ENCODE results near the gene UPF3A. TPM values are rescaled to one million over a fixed set of nuclear protein-coding genes. Genes with fewer than 3 reads are reported as not detected.
"Not testable (repeated sequence)": the region's sequence is repeated elsewhere in the genome, so short reads cannot be mapped to it uniquely, and the experiment has no call there.

UPF3A gene
- polyA plus RNA-seq, 1 donor from 2014 or later = 35.5 TPM

GRCh38 chr13:114325729-114326128 is 44.3 kb downstream of the UPF3A start:
- Mint-ChIP-seq H3K9me3 (no peaks in the 10 kb centered on the region), H3K36me3 (peaks cover 7% of the 10 kb centered on the region), H3K27ac (peak overlapping the region in 1 of 3 donors; percentile 86), H3K4me3 (no peak overlapping the region), H3K27me3 (no peaks in the 10 kb centered on the region), H3K4me1 (peaks cover 8 to 18% (median 12%) of the 10 kb centered on the region in 3 donors)

- no peaks in the 10 kb centered on the region for H3K27me3 Mint-ChIP-seq
- H3K27ac Mint-ChIP-seq = no peak overlapping the region
- no peak overlapping the region for H3K4me3 Mint-ChIP-seq
- H3K36me3 Mint-ChIP-seq = peaks cover 6% of the 10 kb centered on the region
- no peaks in the 10 kb centered on the region for H3K9me3 Mint-ChIP-seq
- peaks cover 9 to 18% (median 10%) of the 10 kb centered on the region in 3 donors for H3K4me1 Mint-ChIP-seq
Observed at GRCh38 chr13:114328034-114328433, 46.6 kb downstream of the UPF3A start.

- H3K4me1 Mint-ChIP-seq = peaks cover 10 to 20% (median 11%) of the 10 kb centered on the region in 3 donors
- peak overlapping the region in 1 of 4 donors; percentile 5 for H3K4me3 Mint-ChIP-seq
- H3K36me3 Mint-ChIP-seq = peaks cover 6% of the 10 kb centered on the region
- H3K27me3 Mint-ChIP-seq = no peaks in the 10 kb centered on the region
- no peaks in the 10 kb centered on the region for H3K9me3 Mint-ChIP-seq
- H3K27ac Mint-ChIP-seq = no peak overlapping the region
Observed at GRCh38 chr13:114328595-114328994, 47.2 kb downstream of the UPF3A start.

GRCh38 chr13:114330086-114330485 is 48.7 kb downstream of the UPF3A start:
- H3K4me1 Mint-ChIP-seq = peaks cover 19 to 32% (median 22%) of the 10 kb centered on the region in 3 donors
- H3K4me3 Mint-ChIP-seq = no peak overlapping the region
- no peaks in the 10 kb centered on the region for H3K9me3 Mint-ChIP-seq
- H3K36me3 Mint-ChIP-seq = peaks cover 6% of the 10 kb centered on the region
- no peak overlapping the region for H3K27ac Mint-ChIP-seq
- no peaks in the 10 kb centered on the region for H3K27me3 Mint-ChIP-seq

GRCh38 chr13:114333881-114334280 is 52.5 kb downstream of the UPF3A start:
- Mint-ChIP-seq H3K27ac (peak overlapping the region; percentile 33 to 69 (median 64)), H3K4me1 (peaks cover 11 to 22% (median 15%) of the 10 kb centered on the region in 3 donors), H3K4me3 (peak overlapping the region in 3 of 4 donors; percentile 11 to 91 (median 56))
- not testable (repeated sequence) for H3K27me3 Mint-ChIP-seq, H3K9me3 Mint-ChIP-seq, H3K36me3 Mint-ChIP-seq

GRCh38 chr13:114334305-114335053 is 53.1 kb downstream of the UPF3A start:
- H3K27ac Mint-ChIP-seq = peak overlapping the region; percentile 12 to 69 (median 64)
- H3K4me3 Mint-ChIP-seq = peak overlapping the region; percentile 11 to 91 (median 57)
- H3K27me3 Mint-ChIP-seq = no peaks in the 10 kb centered on the region
- H3K36me3 Mint-ChIP-seq = no peaks in the 10 kb centered on the region
- H3K9me3 Mint-ChIP-seq = no peaks in the 10 kb centered on the region
- peaks cover 11 to 19% (median 15%) of the 10 kb centered on the region in 3 donors for H3K4me1 Mint-ChIP-seq

- H3K9me3 Mint-ChIP-seq, H3K4me3 Mint-ChIP-seq, H3K36me3 Mint-ChIP-seq, H3K27ac Mint-ChIP-seq, H3K27me3 Mint-ChIP-seq: not testable (repeated sequence)
- peaks cover 17 to 19% (median 18%) of the 10 kb centered on the region in 3 donors for H3K4me1 Mint-ChIP-seq
Observed at GRCh38 chr13:114336457-114336856, 55.1 kb downstream of the UPF3A start.

- Mint-ChIP-seq H3K36me3 (peaks cover 2% of the 10 kb centered on the region), H3K27ac (no peak overlapping the region), H3K4me3 (no peak overlapping the region), H3K4me1 (peaks cover 12 to 15% (median 14%) of the 10 kb centered on the region in 3 donors), H3K9me3 (no peaks in the 10 kb centered on the region), H3K27me3 (peaks cover 2% of the 10 kb centered on the region)
Observed at GRCh38 chr13:114338959-114339358, 57.6 kb downstream of the UPF3A start.

GRCh38 chr13:114339857-114340534 is 58.6 kb downstream of the UPF3A start:
- Mint-ChIP-seq H3K36me3 (peaks cover 2% of the 10 kb centered on the region), H3K9me3 (no peaks in the 10 kb centered on the region), H3K4me3 (peak overlapping the region in 1 of 4 donors; percentile 12), H3K27ac (no peak overlapping the region), H3K4me1 (peaks cover 4 to 6% (median 6%) of the 10 kb centered on the region in 3 donors), H3K27me3 (peaks cover 2% of the 10 kb centered on the region)

GRCh38 chr13:114341003-114341777 is 59.8 kb downstream of the UPF3A start:
- no peak overlapping the region for H3K27ac Mint-ChIP-seq
- H3K4me3 Mint-ChIP-seq = no peak overlapping the region
- peaks cover 2% of the 10 kb centered on the region for H3K36me3 Mint-ChIP-seq
- H3K9me3 Mint-ChIP-seq = no peaks in the 10 kb centered on the region
- H3K4me1 Mint-ChIP-seq = peaks cover 4 to 6% (median 4%) of the 10 kb centered on the region in 3 donors
- H3K27me3 Mint-ChIP-seq = peaks cover 2% of the 10 kb centered on the region

GRCh38 chr13:114347256-114347655 is 65.9 kb downstream of the UPF3A start:
- H3K27ac Mint-ChIP-seq, H3K4me3 Mint-ChIP-seq, H3K9me3 Mint-ChIP-seq, H3K36me3 Mint-ChIP-seq, H3K4me1 Mint-ChIP-seq: not testable (repeated sequence)
- H3K27me3 Mint-ChIP-seq = peaks cover 25% of the 10 kb centered on the region

- H3K27ac Mint-ChIP-seq, H3K36me3 Mint-ChIP-seq, H3K4me1 Mint-ChIP-seq, H3K9me3 Mint-ChIP-seq, H3K4me3 Mint-ChIP-seq: not testable (repeated sequence)
- H3K27me3 Mint-ChIP-seq = peaks cover 19% of the 10 kb centered on the region
Observed at GRCh38 chr13:114352763-114353162, 71.4 kb downstream of the UPF3A start.

GRCh38 chr13:114353382-114353781 is 72.0 kb downstream of the UPF3A start:
- H3K4me3 Mint-ChIP-seq, H3K36me3 Mint-ChIP-seq, H3K27ac Mint-ChIP-seq, H3K4me1 Mint-ChIP-seq, H3K9me3 Mint-ChIP-seq: not testable (repeated sequence)
- H3K27me3 Mint-ChIP-seq = peaks cover 12% of the 10 kb centered on the region

All from IgD-negative memory B cell (primary cell).